HEK293 (cell line): Measurements from ENCODE around the gene WNT5B.

Experiments
- GLI2 ChIP-seq: fragments of 450-650 bp; formaldehyde crosslinking; IDR thresholded peaks from 2 replicates; pipeline ENCODE4; 2017; ENCODE audit warnings: missing biosample characterization, missing genetic modification characterization, low read depth, borderline replicate concordance
- ZNF596 ChIP-seq: fragments of 450-650 bp; IDR thresholded peaks from 2 replicates; pipeline ENCODE4 v1.5.0; 2018; ENCODE audit warnings: missing biosample characterization, mild to moderate bottlenecking, missing genetic modification characterization, moderate library complexity
- ZNF76 ChIP-seq: fragments of 450-650 bp; formaldehyde crosslinking; IDR thresholded peaks from 2 replicates; pipeline ENCODE4; 2016; ENCODE audit warnings: low read depth, missing biosample characterization, missing genetic modification characterization, borderline replicate concordance
- TF ChIP-seq, protein P1 (sequence below): fragments of 450-650 bp; formaldehyde crosslinking; IDR thresholded peaks from 2 replicates; pipeline ENCODE4 v1.5.1; 2016; ENCODE audit warnings: missing biosample characterization, missing genetic modification characterization
- TF ChIP-seq, protein P2 (sequence below): fragments of 450-650 bp; formaldehyde crosslinking; IDR thresholded peaks from 2 replicates; pipeline ENCODE4 v1.5.1; 2016; ENCODE audit warnings: missing biosample characterization, missing genetic modification characterization
- TF ChIP-seq, protein P3 (sequence below): fragments of 450-650 bp; formaldehyde crosslinking; IDR thresholded peaks from 2 replicates; pipeline ENCODE4 v1.5.1; 2016; ENCODE audit warnings: missing biosample characterization, missing genetic modification characterization
- TF ChIP-seq, protein P4 (sequence below): fragments of 450-650 bp; IDR thresholded peaks from 2 replicates; pipeline ENCODE4 v1.5.1; 2018; ENCODE audit warnings: missing biosample characterization, missing genetic modification characterization

DNA sequence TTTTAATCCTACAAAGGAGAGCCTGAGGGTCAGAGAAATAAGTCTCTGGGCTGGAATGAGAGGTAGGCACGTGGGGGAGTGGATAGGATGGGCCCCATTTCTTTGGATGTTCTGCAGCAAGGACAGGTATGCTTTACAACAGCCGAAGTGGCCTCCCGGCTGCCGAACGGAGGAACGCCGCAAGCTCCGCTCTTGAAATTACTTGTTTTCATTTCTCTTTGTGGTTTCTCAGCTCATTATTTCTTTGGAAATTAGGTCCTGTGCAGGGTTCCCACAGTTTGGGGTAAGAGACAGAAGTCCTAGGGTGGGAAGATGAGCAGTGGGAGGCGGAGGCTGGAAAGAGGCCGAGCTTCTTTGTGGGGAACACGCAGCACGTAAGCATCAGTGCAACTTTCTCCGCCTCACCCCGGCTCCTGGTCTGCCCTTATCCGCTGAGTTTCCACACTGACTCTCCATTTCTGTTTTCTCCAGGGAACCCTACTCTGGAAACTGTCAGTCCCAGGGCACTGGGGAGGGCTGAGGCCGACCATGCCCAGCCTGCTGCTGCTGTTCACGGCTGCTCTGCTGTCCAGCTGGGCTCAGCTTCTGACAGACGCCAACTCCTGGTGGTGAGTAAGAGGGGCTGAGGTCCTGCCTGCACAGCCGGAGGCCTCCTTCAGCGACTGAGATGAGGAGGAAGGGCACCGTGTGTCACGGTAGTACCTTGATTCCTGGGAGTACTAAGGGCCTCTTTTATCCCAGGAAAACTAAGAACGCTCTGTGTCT is 2.0 kb downstream of the WNT5B start:
- TF ChIP-seq, protein P1, sequence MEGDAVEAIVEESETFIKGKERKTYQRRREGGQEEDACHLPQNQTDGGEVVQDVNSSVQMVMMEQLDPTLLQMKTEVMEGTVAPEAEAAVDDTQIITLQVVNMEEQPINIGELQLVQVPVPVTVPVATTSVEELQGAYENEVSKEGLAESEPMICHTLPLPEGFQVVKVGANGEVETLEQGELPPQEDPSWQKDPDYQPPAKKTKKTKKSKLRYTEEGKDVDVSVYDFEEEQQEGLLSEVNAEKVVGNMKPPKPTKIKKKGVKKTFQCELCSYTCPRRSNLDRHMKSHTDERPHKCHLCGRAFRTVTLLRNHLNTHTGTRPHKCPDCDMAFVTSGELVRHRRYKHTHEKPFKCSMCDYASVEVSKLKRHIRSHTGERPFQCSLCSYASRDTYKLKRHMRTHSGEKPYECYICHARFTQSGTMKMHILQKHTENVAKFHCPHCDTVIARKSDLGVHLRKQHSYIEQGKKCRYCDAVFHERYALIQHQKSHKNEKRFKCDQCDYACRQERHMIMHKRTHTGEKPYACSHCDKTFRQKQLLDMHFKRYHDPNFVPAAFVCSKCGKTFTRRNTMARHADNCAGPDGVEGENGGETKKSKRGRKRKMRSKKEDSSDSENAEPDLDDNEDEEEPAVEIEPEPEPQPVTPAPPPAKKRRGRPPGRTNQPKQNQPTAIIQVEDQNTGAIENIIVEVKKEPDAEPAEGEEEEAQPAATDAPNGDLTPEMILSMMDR (tag by site-specific recombination), result no peak
- TF ChIP-seq ZNF76 (tag by site-specific recombination), result no peak
- TF ChIP-seq, protein P2, sequence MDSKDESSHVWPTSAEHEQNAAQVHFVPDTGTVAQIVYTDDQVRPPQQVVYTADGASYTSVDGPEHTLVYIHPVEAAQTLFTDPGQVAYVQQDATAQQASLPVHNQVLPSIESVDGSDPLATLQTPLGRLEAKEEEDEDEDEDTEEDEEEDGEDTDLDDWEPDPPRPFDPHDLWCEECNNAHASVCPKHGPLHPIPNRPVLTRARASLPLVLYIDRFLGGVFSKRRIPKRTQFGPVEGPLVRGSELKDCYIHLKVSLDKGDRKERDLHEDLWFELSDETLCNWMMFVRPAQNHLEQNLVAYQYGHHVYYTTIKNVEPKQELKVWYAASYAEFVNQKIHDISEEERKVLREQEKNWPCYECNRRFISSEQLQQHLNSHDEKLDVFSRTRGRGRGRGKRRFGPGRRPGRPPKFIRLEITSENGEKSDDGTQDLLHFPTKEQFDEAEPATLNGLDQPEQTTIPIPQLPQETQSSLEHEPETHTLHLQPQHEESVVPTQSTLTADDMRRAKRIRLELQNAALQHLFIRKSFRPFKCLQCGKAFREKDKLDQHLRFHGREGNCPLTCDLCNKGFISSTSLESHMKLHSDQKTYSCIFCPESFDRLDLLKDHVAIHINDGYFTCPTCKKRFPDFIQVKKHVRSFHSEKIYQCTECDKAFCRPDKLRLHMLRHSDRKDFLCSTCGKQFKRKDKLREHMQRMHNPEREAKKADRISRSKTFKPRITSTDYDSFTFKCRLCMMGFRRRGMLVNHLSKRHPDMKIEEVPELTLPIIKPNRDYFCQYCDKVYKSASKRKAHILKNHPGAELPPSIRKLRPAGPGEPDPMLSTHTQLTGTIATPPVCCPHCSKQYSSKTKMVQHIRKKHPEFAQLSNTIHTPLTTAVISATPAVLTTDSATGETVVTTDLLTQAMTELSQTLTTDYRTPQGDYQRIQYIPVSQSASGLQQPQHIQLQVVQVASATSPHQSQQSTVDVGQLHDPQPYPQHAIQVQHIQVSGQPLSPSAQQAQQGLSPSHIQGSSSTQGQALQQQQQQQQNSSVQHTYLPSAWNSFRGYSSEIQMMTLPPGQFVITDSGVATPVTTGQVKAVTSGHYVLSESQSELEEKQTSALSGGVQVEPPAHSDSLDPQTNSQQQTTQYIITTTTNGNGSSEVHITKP (tag by site-specific recombination), result no peak
- no peak for TF ChIP-seq GLI2 (tag by site-specific recombination)
- TF ChIP-seq, protein P3, sequence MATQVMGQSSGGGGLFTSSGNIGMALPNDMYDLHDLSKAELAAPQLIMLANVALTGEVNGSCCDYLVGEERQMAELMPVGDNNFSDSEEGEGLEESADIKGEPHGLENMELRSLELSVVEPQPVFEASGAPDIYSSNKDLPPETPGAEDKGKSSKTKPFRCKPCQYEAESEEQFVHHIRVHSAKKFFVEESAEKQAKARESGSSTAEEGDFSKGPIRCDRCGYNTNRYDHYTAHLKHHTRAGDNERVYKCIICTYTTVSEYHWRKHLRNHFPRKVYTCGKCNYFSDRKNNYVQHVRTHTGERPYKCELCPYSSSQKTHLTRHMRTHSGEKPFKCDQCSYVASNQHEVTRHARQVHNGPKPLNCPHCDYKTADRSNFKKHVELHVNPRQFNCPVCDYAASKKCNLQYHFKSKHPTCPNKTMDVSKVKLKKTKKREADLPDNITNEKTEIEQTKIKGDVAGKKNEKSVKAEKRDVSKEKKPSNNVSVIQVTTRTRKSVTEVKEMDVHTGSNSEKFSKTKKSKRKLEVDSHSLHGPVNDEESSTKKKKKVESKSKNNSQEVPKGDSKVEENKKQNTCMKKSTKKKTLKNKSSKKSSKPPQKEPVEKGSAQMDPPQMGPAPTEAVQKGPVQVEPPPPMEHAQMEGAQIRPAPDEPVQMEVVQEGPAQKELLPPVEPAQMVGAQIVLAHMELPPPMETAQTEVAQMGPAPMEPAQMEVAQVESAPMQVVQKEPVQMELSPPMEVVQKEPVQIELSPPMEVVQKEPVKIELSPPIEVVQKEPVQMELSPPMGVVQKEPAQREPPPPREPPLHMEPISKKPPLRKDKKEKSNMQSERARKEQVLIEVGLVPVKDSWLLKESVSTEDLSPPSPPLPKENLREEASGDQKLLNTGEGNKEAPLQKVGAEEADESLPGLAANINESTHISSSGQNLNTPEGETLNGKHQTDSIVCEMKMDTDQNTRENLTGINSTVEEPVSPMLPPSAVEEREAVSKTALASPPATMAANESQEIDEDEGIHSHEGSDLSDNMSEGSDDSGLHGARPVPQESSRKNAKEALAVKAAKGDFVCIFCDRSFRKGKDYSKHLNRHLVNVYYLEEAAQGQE, result 0 out of 2 replicates have a peak, but pooled peaks have one; percentile 22
- TF ChIP-seq, protein P4, sequence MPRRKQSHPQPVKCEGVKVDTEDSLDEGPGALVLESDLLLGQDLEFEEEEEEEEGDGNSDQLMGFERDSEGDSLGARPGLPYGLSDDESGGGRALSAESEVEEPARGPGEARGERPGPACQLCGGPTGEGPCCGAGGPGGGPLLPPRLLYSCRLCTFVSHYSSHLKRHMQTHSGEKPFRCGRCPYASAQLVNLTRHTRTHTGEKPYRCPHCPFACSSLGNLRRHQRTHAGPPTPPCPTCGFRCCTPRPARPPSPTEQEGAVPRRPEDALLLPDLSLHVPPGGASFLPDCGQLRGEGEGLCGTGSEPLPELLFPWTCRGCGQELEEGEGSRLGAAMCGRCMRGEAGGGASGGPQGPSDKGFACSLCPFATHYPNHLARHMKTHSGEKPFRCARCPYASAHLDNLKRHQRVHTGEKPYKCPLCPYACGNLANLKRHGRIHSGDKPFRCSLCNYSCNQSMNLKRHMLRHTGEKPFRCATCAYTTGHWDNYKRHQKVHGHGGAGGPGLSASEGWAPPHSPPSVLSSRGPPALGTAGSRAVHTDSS, result no peak
- no peak for TF ChIP-seq ZNF596
